GM19467 (cell line): ENCODE measurements around the gene GNB1.

Source experiments
- ATAC-seq: cut with Tn5 transposase; IDR thresholded peaks from one replicate; pipeline ENCODE4 v1.9.1; 2021; ENCODE audit warnings: mild to moderate bottlenecking, moderate library complexity; ENCODE audit not compliant: unreplicated experiment

The GNB1 gene

DNA sequence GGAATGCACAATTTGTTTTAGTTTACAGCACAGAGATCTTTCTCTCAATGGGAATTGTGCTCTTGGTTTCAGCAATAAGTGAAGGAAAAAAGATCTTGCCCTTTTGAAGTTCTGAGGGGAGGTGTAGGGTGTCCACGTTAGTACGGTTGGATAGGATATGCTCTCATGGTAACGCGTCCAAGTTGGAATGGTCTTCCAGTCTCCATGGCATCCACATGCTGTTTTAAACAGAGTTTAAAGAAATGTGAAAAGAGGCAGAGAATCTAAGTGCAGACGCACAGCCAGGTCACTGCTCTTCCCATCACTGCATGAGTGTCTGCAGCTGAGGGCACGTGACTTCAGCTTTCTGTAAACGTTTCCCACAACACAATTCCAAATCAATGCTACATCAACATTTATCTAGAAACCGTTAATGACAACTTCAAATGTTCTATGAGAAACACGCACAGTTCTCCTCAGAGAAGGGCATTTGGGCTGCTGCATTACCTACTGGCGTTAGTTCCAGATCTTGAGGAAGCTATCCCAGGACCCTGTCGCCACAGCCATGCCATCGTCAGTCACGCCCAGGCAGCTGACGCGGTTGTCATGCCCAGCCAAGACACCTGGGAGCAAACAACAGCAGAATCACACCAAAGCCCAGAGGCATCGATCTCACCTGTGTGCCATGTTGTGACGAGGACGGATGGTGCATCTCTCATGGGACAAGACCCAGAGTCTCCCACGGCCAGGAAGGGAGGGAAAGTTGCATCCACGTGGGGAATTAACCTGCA, 103.9 kb downstream of the GNB1 start:
- ATAC-seq = no peak

DNA sequence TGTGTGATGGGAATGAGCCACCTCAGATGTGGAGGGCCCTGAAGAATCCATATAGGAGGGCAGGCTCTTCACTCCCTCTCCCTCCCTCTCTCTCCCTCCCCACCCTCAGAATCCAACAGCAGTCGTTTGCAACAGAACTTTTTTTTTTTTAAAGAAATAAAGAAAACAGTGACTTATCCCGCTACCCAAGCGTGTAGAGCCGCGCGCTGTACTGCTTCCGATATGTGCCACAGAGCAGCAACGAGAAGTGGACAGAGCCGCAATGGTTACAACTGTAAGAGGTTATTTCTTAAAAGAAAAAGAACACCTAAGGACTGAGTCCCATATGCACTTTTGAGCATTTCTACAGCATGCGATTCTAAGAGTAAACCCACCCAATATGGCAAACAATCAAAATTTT, 105.2 kb downstream of the GNB1 start:
- no peak for ATAC-seq

DNA sequence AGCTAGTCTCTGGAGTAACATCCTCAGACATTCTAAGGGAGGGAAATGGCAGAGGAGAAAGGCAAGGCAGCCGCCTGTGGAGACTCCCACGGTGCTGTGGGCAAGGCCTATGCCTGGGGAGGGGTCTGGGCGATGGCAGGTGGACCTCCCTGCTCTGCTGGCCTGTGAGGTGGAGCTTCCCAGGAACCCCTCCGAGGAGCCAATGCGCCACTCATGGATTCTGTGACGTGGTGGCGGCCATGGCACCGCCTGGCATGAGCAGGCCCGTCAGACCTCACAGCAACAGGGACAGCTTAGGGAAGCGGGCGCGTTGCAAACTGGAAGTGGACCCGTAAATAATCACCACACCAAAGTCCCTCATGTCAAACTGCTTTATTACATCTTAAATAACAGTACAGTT, 106.0 kb downstream of the GNB1 start:
- no peak for ATAC-seq

DNA sequence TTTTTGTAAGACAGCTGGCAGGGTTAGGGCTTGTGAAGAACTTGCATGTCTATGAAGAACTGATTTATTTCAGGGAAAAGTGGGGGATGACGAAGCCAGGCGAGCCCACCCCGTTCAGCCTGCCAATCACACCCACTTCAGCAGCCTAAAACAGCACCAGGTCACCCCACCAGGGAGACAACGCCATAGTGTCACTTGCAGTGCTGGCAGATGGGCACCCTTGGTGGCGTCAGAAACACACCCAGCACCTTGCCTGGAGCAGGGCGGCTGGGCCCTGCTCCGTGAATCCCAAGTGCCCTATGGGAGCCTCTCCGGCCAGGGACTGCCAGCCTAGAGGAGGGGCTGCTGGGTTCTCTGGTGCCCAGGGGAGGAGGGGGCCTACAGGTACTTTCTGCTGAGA, 107.6 kb downstream of the GNB1 start:
- ATAC-seq = no peak

DNA sequence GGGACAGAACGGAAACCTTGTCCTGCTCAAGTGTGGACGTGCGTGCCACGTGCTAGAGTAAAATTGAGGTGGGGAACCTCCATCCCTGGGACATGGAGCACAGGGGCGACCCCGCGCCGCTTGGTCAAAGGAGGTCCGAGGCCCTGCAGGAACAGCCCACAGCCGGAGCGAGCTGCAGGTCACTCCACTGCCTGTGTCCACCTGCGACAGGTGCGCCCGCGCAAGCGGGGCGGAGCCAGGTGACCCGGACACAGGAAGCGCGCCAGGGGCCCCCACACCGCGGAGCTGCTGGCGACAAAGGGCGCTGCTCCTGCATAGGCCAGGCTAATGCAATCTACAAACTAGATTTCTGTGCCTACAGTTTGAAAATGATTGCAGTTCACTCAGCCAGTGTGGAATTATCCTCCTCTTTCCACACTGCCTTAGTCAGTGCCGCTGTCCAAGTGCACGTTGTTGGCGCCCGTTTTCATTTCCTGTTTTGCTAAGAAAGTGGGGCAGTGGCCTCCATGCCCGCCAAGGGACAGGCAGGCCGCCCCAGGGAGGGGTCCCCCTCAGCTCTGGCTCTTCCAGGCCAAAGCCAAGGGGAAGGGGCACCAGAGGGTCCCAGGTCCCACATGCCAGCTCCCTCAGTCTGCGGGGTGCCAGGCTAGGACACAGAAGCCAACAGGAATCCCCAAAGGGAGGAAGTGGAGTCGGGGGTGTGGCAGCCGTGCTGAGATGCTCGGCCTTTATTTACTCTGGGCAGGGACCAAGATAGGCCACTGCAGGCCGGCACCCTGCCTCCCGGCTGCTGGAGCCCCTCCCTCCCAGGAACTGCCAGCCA, 108.3 kb downstream of the GNB1 start:
- no peak for ATAC-seq

DNA sequence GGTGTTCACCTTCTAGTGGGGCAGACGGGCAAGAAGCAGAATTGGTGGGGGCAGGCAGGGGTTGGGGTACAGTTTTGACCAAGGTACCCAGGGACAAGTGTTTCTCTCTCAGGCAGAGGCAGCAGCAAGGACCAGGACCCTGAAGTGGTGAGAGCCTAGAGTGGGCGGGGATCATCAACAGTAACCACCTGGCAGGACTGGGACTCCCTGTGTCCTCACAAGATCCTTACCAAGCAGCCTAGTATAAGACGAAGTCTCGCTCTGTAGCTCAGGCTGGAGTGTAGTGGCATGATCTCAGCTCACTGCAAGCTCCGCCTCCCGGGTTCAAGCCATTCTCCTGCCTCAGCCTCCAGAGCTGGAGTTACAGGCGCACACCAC, 109.4 kb downstream of the GNB1 start:
- no peak for ATAC-seq

DNA sequence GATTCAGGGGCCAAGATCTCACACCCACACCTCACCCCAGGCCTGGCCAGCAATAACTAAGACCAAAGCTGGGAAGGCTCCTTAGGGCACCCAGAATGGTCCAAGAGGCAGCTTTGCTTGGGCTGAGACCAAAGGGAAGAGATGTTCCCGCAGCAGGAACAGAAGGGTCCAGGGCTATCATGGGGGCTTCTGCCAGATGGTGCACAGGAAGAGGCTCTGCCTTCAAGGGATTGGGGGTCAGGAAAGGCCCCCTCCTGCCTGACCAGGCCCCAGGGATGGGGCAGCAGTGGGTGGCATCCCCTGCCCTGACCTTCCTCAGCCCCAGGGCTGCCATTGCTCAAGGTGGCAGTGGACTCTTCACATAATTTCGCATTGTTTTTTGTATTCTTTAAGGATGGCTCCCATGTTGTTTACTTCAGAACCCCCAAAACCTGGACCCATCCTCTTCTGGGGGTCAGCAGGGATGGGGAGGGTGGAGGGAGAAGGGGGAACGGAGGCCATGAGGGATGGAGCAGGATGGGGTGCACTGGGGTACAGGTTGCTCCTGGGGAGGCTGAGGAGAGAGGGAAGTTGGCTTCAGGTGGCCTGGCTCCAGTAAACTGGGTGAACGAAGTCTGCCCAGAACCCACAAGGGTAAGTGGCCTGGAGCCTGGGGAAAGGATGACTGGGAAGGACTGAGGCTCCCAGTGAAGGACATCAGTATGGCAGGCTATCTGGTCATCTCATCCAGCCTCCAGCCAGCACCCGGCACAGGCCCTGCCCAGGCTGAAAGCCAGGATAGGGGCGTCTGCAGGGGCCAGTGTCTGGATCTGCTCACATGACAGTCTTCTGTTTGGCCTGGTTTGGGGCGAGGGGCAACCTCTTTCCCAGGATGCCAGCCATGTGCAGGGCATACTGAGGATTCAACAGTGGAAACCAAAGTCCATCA, 110.0 kb downstream of the GNB1 start:
- ATAC-seq = no peak

DNA sequence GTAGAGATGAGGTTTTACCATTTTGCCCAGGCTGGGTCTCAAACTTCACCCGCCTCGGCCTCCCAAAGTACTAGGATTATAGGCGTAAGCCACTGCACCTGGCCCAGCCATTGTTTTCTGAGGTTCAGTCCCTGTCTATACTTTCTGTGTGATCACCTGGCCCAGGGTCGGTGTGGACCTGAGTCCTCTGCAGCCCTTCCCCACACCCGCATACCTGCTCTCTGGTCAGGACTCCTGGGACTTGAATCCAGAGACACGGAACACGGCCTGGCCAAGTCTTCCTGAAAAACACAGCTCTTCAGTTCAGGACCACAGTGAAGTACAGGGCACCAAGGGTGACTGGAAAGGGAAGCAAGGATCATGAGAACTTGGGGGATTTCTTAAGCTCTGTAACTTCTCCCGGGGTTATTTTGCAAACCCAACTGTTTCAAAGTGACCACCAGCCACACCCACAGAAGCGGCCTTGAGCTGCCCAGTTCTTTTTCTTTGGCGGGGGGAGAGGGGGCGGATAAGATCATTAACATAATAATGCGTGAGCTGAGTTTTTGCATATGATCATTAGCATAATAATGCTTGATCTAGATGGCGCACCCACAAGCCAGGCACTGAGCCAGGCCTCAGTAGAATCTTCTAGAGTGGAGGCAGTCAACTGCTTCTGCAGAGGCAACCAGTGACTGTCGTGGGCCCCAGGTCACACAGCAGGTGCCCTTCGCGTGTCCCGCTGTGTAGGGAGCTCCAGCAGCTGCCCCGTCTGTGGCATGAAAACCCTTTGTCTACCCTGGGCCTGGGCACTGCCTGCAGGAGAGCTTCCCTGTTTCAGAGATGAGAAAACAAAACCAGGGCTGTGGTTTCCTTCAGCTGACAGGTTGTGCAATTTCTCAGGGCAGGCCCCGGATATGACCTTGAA, 110.9 kb downstream of the GNB1 start:
- no peak for ATAC-seq

DNA sequence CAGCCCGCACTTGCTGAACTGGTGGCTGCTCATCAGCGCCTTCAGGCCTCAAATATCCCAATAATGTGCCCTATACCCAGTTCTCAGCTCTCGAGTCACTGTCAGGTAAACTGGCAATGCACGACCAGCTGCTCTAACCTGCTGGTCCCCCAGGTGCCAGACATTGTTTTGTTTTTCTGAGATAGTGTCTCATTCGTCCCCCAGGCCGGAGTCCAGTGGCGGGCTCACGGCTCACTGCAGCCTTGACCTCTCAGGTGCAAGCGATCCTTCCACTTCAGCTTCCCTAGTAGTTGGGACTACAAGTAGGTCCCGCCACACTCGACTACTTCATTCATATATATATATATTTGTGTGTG, 111.6 kb downstream of the GNB1 start:
- ATAC-seq = no peak

DNA sequence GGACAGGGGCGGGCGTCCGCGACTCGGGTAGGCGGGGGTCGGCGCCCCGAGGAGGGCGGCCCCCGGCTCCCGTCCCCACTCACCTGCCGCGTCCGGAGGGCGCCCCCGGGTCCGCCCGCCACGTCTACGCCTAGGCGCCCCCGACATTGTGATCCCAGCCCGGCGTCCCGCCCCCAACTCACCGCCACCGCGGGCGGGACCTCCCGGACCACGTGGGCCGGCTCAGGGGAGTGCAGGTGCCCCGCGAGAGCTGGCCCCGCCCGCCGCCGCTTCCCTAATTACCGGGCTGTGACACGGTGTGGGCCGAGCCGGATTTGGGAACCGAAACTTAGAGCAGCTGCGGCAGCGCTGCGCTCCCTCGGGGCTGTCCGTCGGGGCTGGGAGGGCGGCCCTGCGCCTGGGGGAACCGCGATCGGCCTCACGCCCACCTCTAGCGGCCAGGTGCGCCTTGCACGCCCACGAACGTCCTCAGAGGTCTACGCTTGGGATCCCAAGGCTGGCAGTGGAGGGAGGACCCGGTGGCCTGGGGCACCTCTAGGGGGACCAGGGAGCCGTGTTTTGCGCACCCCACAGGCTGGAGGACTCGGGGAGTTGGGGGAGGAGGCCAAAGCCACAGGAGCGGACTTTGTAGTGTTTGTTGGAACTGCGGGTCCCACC, 112.1 kb downstream of the GNB1 start:
- peak; percentile 64 for ATAC-seq

DNA sequence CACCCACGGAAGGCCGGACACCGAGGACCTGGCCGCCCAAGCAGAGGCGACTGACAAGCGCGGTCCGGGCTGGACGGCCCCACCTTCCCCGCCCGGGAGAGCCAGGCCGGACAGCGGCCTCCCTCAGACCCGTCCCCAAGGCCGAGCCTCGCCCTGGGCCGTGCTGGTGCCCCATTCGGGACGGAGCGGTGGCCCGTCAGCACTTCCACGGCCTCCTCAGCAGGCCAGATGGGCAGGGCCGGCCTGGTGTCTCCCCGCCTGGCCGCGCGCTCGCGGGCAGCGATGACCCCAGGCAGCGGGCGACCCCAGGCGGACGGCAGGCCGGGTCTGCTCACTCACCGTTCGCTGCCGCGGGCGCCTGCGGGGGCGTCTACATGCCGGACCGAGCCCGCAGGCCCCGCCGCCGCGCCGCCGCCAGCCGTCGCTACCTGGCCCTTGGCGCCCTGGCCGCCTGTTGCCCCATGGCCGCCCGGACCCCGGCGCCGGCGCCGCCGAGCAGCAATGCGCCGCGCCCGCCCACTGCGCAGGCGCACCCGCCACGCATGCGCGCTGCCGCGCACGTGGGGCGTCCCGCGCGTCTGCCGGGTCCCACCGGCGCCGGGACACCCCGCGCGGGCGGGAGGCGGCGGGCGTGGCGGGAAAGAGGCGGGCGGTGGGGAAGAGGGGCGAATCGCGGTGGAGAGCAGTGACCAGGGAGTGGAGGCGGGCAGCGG, 112.8 kb downstream of the GNB1 start, which contains the start of gene NADK:
Gene NADK, minus strand, starts transcription at position 521 of the 713 bp plus-strand sequence. CDS start 13,064 bp downstream, outside the sequence.
- ATAC-seq = peak; percentile 31

DNA sequence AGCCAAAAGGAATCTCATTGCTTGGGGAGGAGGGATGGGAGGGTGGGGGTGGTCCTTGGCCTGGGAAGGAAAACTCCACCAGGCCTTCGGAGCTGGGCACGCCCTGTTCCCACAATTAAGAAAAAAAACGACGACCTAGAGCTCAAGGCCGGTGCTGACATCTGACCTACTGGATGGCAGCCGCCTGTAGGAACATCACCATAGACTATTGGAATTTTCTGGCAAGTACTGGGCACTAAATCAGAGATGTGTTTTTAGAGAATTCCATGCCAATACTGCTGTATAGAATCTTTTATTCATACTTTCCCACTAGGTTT, 113.3 kb downstream of the GNB1 start:
- ATAC-seq = no peak

DNA sequence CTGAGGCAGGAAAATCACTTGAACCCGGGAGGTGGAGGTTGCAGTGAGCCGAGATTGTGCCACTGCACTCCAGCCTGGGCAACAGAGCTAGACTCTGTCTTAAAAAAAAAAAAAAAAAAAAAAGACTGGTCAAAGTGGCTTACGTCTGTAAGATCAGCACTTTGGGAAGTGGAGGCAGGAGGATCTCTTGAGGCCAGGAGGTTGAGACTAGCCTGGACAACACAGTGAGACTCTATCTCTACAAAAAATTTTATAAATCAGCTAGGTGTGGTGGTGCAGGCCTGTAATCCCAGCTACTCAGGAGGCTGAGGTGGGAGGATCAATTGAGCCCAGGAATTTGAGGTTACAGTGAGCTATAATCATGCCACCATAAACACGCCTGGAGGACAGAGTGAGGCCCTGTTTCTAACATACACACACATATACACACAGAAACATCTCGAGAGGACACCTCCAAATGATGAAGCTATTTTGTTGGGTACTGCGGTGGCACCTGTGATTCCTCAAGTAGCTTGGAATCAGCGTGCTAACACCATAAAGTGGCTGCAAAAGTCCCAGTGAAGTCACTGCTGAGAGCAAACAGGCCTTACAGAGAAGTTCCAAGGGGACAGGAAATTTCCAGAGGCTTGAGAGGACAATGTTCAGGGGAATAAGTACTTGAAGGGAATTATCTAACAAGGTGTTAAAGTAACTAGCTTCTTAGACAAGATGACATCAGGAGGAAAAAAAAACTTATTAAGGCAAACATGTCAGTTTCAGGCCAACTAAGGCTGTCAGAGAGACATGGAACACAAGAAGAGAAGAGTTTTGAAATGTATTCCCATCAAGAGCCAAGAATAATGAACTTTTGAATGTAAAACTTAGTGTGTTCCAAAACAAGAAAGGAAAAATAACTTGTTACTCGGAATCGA, 114.0 kb downstream of the GNB1 start:
- ATAC-seq = no peak

DNA sequence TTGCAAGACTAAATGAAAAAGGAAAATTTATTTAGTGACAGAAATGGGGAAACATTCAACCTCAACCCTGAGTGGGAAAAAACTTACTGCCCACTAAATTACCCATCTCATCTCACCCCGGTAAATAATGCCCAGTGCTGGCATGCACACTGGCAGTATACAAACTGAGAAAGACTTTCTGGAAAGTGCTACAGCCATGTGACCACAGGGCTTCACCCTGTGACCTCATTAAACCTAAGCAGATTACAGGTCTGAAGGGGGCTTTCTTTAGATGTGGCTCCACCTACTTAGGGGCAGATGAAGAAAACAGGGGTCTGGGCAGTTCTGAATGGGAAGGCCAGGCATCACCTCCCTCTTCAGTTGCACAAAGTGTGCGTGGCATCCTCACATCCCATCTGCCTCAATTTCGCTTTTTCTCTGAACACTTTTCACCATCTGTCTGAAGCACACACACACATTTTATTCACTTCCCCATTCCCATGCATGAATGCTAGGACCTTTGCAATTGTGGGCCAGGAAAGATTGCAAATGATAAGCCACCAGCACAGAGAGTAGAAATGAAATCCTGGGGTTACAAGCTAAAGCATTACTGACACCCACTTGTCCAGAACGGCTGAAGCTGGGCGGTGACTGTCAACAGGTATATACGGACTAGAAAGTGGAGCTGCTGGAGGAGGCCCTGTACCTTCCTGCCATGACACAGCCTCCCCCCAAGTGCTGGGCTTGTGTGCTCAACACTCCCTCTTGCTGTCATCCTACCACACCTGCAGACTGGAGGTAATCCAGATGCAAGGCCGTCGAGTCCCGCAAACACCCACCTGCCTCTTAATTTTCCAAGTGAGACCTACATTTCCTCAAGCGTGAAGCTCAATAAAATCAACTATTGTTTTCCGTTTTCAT, 115.3 kb downstream of the GNB1 start:
- no peak for ATAC-seq

DNA sequence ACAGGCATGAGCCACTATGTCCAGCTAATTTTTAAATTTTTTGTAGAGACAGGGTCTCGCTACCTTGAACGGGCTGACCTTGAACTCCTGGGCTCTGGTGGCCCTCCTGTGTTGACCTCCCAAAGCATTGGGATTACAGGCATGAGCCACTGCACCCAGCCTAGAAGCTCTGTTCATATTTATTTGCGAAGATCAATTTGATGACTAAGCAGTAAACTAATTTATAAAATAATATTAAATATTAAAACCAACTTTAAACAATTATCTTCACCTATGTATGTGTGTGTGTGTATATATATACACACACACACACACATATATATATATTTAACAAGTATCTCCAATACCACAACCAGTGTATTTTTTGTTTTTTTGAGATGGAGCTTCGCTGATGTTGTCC, 117.0 kb downstream of the GNB1 start:
- ATAC-seq = no peak

DNA sequence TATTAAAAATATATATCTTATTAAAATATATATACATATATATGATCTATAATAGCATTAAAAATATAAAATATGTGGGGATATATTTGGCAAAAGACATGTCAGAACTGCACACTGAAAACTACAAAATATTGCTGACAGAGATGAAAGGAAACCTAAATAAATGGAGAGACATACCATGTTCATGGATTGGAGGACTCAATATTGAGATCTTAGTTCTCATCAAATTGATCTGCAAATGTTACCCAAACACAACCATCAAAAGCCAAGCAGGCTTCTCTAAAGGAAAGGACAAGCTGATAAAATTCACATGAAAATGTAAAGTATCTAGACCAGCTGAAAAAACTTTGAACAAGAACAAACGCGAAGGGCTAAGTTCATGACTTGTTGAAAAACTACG, 119.8 kb downstream of the GNB1 start:
- no peak for ATAC-seq

DNA sequence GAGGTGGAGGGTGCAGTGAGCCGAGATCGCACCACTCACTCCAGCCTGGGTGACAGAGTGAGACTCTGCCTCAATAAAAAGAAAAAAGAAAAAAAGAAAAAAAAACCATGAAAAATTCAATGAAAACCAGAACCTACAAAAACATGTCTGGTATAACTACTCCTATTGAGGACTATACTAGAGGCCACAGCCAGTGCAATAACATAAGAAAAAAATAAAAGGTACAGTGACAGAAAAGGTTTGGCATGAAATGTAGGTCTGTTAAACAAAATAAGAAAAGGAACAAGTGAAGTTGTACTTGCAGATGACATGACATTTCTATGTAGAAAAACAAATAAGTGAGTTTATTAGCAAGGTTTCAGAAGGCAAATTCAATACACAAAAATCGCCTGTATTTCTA, 120.8 kb downstream of the GNB1 start:
- no peak for ATAC-seq
